Ecto neural progenitor cell (in vitro differentiated cells): ENCODE data around the gene FTL.
"Not testable (repeated sequence)": the region's sequence is repeated elsewhere in the genome, so short reads cannot be mapped to it uniquely, and the experiment has no call there.

Experiments
- DNase-seq: peaks from one replicate; pipeline ENCODE4 v3.0.0-alpha.2; 2018; ENCODE audit warnings: low spot score

FTL gene

GRCh38 chr19:48965040-48965805 lies at the start of gene FTL:
Gene FTL (plus strand): TSS chr19:48965309. CDS start chr19:48965508, 199 bp downstream.
- peak; percentile 95 for DNase-seq

DNA sequence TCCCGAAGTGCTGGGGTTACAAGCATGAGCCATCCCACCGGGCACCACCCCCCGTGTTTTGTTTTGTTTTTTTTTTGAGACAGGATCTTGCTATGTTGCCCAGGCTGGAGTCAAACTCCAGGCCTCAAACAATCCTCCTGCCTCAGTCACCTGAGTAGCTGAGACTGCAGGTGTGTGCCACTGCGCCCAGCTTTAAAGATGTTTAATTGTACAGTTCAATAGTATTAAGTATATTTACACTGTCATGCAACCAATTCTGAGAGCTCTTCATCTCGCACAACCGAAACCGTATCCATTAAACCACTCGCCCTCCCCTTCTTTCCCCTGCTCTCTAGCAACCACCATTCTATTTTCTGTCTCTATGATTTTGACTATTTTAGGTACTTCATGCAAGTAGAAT lies 49.4 kb upstream of the FTL start:
- no peak for DNase-seq

DNA sequence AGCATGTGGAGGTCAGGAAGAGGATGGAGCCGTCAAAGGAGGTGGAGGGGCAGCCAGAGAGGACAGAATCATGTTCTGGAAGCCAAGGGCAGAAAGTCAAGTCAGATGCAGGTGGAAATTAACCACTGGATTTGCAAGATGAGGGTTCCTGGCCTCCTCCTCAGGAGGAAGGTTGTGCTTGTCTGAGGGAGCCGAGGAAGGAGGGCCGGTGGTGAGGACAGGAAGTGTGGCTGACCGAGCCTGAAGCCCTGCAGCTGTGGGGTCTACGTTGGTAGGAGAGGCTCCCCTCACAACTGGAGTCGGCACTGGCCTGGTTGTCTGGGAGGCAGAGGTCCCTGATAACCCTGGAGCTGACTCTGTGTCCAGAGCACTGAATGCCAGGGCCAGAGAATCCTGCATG lies 47.0 kb upstream of the FTL start:
- DNase-seq: no peak

DNA sequence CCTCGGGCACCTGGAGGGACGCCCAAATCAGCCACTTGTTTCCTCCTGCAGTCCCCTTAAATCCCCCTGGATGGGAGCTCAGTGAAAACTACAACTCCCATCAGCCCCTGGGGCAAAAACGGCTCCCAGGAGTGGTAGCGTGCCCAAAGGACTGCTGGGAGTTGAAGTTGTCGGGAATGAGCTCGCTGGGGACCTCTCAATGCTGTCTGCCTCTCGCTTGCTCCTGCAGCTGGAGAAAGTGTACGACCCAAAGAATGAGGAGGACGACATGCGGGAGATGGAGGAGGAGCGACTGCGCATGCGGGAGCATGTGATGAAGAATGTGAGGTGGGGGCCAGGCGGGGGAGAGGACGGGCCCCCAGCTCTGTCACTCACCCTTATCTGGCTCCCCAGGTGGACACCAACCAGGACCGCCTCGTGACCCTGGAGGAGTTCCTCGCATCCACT lies 46.3 kb upstream of the FTL start:
- peak; percentile 78 for DNase-seq

- DNase-seq: not testable (repeated sequence)
Observed at GRCh38 chr19:48919271-48919670, 45.8 kb upstream of the FTL start.

GRCh38 chr19:48920949-48921348 lies 44.2 kb upstream of the FTL start:
- DNase-seq: no peak

GRCh38 chr19:48921721-48922500 lies 43.2 kb upstream of the FTL start:
- DNase-seq: no peak

DNA sequence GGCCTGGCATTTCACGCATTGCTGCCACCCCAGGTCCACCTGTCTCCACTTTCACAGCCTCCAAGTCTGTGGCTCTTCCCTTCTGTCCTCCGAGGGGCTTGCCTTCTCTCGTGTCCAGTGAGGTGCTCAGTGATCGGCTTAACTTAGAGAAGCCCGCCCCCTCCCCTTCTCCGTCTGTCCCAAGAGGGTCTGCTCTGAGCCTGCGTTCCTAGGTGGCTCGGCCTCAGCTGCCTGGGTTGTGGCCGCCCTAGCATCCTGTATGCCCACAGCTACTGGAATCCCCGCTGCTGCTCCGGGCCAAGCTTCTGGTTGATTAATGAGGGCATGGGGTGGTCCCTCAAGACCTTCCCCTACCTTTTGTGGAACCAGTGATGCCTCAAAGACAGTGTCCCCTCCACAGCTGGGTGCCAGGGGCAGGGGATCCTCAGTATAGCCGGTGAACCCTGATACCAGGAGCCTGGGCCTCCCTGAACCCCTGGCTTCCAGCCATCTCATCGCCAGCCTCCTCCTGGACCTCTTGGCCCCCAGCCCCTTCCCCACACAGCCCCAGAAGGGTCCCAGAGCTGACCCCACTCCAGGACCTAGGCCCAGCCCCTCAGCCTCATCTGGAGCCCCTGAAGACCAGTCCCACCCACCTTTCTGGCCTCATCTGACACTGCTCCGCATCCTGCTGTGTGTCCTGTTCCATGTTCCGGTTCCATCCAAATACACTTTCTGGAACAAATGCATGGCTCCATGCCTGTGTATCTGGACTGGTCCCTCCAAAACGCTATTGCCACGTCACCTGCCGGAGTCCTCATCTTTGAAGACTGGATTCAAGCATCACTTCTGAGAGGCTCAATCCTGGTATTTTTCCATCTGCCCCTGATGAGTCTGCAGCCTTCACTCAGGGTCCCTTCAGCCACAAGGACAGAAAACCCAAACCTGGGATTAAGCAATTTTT lies 42.3 kb upstream of the FTL start:
- DNase-seq: no peak

GRCh38 chr19:48925240-48925843 lies 39.8 kb upstream of the FTL start:
- no peak for DNase-seq

DNA sequence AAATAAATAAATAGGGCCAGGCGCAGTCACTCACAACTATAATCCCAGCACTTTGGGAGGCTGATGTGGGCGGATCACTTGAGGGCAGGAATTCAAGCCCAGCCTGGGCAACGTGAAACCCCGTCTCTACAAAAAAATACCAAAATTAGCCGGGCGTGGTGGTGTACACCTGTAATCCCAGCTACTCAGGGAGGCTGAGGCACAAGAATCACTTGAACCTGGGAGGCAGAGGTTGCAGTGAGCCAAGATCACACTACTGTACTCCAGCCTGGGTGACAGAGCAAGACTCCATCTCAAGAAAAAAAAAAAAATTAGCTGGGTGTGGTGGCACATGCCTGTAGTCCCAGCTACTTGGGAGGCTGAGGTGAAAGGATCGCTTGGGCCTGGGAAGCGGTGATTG lies 39.2 kb upstream of the FTL start:
- DNase-seq: not testable (repeated sequence)

DNA sequence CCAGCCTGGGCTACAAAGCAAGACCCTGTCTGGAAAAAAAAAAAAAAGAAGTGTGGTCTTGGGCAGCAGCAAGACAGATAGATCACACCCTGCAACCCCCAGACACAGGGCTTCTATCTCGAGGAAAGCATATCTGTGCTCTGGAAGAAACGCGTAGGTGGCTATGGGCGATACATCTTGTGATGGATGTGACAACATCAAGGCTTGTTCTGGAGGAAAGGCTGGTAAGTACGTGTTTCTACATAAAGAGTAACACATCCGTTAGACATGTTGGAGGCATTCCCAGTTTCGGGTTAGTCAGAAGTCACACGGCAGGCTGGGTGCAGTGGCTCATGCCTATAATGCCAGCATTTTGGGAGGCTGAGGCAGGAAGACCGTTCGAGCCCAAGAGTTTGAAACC lies 38.2 kb upstream of the FTL start:
- DNase-seq: no peak

DNA sequence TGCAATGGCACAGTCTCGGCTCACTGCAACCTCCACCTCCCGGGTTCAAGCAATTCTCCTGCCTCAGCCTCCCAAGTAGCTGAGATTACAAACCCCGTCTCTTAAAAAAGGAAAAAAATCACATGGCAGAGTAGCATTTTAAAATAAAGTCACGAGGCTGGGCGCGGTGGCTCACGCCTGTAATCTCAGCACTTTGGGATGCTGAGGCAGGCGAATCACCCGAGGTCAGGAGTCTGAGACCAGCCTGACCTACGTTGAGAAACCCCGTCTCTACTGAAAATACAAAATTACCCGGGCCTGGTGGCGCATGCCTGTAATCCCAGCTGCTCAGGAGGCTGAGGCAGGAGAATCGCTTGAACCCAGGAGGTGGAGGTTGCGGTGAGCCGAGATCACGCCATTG lies 37.4 kb upstream of the FTL start:
- not testable (repeated sequence) for DNase-seq

DNA sequence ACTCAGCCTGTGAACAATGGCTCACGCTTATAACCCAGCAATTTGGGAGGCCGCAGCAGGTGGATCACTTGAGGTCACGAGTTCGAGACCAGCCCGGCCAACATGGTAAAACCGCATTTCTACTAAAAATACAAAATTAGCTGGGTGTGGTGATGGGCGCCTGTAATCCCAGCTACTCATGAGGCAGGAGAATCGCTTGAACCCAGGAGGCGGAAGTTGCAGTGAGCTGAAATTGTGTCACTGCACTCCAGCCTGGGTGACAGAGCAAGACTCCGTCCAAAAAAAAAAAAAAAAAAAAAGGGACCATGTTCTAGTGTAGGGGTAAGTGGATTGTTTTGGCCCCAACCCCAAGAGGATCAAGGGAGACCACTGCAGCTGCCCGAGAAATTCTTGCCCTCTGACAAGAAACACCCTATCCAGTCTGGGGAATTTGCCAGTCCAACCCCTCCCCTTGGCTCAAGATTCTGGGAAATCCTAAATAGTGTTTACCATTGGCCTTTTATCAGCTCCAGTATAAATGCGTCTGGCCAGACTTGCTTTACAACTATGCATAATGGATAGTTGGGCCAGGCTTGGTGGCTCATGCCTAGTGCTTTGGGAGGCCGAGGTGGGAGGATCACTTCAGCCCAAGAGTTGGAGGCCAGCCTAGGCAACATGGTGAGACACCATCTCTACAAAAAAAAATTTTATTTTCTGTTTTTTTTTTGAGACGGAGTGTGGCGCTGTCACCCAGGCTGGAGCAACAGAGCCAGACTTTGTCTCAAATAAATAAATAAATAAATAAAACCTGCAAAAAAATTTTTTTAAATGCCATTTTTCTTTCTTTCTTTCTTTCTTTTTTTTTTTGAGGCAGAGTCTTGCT lies 36.7 kb upstream of the FTL start:
- DNase-seq: no peak

GRCh38 chr19:48933382-48933932 lies 31.7 kb upstream of the FTL start, which contains the start of gene DHDH:
Gene DHDH (plus strand): TSS chr19:48933699. CDS start chr19:48933722, 23 bp downstream.
- peak; percentile 91 for DNase-seq

DNA sequence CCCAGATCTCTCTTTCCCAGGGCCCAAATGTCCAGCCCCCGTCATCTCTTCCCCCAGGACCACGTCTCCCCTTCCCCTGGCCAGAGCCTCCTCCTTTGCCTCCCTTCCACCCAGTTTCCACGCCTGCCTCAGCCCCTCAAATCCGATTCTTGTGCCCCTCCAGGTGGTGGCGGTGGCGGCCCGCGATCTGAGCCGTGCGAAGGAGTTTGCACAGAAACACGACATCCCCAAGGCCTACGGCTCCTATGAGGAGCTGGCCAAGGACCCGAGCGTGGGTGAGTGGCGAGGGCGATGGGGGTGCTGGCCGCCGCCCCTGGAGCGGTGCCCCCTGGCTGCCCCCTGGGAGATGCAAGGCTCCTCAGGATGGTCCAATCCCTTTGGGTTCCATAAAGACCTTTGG lies 30.3 kb upstream of the FTL start:
- DNase-seq: no peak

- no peak for DNase-seq
Observed at GRCh38 chr19:48935864-48936263, 29.2 kb upstream of the FTL start.

- no peak for DNase-seq
Observed at GRCh38 chr19:48938256-48938655, 26.9 kb upstream of the FTL start.

DNA sequence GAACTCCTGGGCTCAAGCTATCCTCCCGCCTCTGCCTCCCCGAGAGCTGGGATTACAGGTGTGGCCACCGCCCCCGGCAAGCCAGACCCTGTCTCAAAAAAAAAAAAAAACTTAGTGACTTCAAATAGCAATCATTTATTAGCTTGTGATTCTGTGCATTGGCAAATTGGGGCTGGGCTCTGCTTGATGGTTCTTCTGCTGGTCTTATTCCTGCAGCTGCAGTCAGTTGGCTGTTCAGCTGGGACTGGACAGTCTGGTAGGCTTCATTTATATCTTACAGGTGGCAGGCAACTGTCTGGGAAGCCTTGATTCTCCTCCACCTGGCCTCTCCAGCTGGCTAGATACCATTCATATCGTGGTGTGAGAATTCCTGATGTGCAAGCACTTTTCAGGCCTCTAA lies 24.2 kb upstream of the FTL start:
- DNase-seq: no peak

DNA sequence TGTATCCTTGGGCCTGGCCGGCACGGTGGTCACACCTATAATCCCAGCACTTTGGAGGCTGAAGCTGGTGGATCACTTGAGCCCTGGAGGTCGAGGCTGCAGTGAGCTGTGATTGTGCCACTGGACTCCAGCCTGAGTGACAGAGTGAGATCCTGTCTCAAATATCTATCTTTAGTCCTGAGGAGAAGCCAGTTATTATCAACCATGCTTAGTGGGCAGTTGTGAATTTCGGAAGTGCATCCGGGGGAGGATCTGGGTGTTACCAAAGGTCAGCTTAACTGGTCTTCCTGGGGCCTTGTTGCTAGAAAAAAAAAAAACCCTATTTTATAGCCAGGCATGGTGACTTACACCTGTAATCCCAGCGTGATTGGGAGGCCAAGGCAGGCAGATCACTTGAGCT lies 22.0 kb upstream of the FTL start:
- DNase-seq: no peak

GRCh38 chr19:48945415-48945814 lies 19.7 kb upstream of the FTL start:
- DNase-seq: no peak
